Measurements from ENCODE around the gene RTP2. TPM values are rescaled to one million over a fixed set of nuclear protein-coding genes. Genes with fewer than 3 reads are reported as not detected.

RTP2 gene
- total and polyA plus RNA-seq, 9 of the 15 experiments (the other 6 are each of a cell fraction or from before 2014, with no cell fraction given): not detected

GRCh38 chr3:187669675-187670504 lies 32.5 kb downstream of the RTP2 start, which contains the start of gene SST:
Gene SST (minus strand): TSS chr3:187670394. CDS start chr3:187670291, 103 bp downstream.
- no peaks in the 10 kb centered on the region for H3K9me3 ChIP-seq (replicated peaks; ENCODE audit: control insufficient read depth, insufficient read depth, low read depth, low read length)
- intact Hi-C loops (cut with micrococcal nuclease): no loop called here
- H3K79me2 ChIP-seq (ENCODE audit: control insufficient read depth, insufficient read depth, low read length): no peaks in the 10 kb centered on the region
- no peaks in the 10 kb centered on the region for H3K36me3 ChIP-seq (ENCODE audit: control insufficient read depth, insufficient read depth, low read length)
- no peak within 1 kb of the TSS for H2AFZ ChIP-seq (ENCODE audit: low read depth, low read length)
- BruUV-seq (replicated peaks): no TSS peak
- no peak within 1 kb of the TSS for H3K9ac ChIP-seq (ENCODE audit: insufficient read depth in 1 of 2, low read depth in 2 of 2, low read length in 2 of 2)
- no peak within 1 kb of the TSS for H3K4me2 ChIP-seq (ENCODE audit: insufficient read depth, low read length)
- CTCF ChIA-PET (ENCODE audit: low intra/inter-chr PET ratio): no interaction called here
- POLR2A ChIA-PET: interaction anchor here (0.6 to 1.5 kb wide), 2 partner anchors 13 to 43 kb away, joined by 3 read pairs; no protein-coding TSS in a partner anchor
- ATAC-seq (peak; percentile 85), DNase-seq (ENCODE audit: extremely low read depth in 1 of 4, low spot score in 3 of 4) (peak in 2 of 4 experiments; percentile 28 to 37), FAIRE-seq (no peak)
- peaks cover 0 to 13% of the 10 kb centered on the region in 2 experiments; a peak in 2 of 5 replicates for H3K27me3 ChIP-seq (ENCODE audit: control insufficient read depth in 2 of 2, insufficient read depth in 2 of 2, low read length in 2 of 2)
- no peak within 1 kb of the TSS for H3K27ac ChIP-seq (ENCODE audit: extremely low read depth, low read depth, low read length)
- 2% methylated on average over 36 of the region's 46 CpGs for WGBS (ENCODE audit: insufficient coverage, low coverage, missing lambda C conversion rate)
- no peak within 1 kb of the TSS for H3K4me3 ChIP-seq
- H3K9me1 ChIP-seq (ENCODE audit: control insufficient read depth, insufficient read depth, low read length): no peaks in the 10 kb centered on the region
- H4K20me1 ChIP-seq (replicated peaks; ENCODE audit: control insufficient read depth, insufficient read depth, low read length): no peaks in the 10 kb centered on the region
- H3K4me1 ChIP-seq (replicated peaks in 1 of 2; ENCODE audit: control insufficient read depth in 2 of 2, insufficient read depth in 2 of 2, low read length in 2 of 2): 0 out of 5 replicates have a peak, but pooled peaks cover 0 to 3% of the 10 kb centered on the region in 2 experiments
- in situ Hi-C loops (cut with MboI): no loop called here
- TF ChIP-seq, protein P1, sequence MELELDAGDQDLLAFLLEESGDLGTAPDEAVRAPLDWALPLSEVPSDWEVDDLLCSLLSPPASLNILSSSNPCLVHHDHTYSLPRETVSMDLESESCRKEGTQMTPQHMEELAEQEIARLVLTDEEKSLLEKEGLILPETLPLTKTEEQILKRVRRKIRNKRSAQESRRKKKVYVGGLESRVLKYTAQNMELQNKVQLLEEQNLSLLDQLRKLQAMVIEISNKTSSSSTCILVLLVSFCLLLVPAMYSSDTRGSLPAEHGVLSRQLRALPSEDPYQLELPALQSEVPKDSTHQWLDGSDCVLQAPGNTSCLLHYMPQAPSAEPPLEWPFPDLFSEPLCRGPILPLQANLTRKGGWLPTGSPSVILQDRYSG (tag; conservative IDR thresholded peaks at IDR 0.05; ENCODE audit: low read depth): 0 out of 2 replicates have a peak, but pooled peaks have one; percentile 46
- TF ChIP-seq DACH1 (IDR thresholded peaks at IDR 0.05; ENCODE audit: partially characterized antibody) (no peak), PBX2 (CRISPR knock-in tag; IDR thresholded peaks at IDR 0.05; ENCODE audit: low read depth) (0 out of 2 replicates have a peak, but pooled peaks have one; percentile 6), PBX2 (tag; conservative IDR thresholded peaks at IDR 0.05; ENCODE audit: low read depth) (no peak), VEZF1 (CRISPR knock-in tag; IDR thresholded peaks at IDR 0.05) (peak; percentile 24; the same call in 1 of the 2 replicates), NCOA6 (IDR thresholded peaks at IDR 0.05) (peak; percentile 90), EP400 (IDR thresholded peaks at IDR 0.05) (no peak), BACH1 (tag; IDR thresholded peaks at IDR 0.05) (peak; percentile 27; the same call in 1 of the 2 replicates), RCOR1 (IDR thresholded peaks at IDR 0.05; ENCODE audit: borderline replicate concordance in 1 of 2, low read depth in 2 of 2, low read length in 2 of 2) (peak in 1 of 2 experiments; percentile 81; a peak in 2 of 4 replicates), NCOA1 (IDR thresholded peaks at IDR 0.05; ENCODE audit: low read depth) (peak; percentile 94), SRF (CRISPR knock-in tag; IDR thresholded peaks at IDR 0.05) (peak in 1 of 2 experiments; percentile 87; a peak in 2 of 4 replicates), DMBX1 (CRISPR knock-in tag; IDR thresholded peaks at IDR 0.05; ENCODE audit: borderline replicate concordance) (peak; percentile 65; the same call in 1 of the 2 replicates)
- TF ChIP-seq, protein P2, sequence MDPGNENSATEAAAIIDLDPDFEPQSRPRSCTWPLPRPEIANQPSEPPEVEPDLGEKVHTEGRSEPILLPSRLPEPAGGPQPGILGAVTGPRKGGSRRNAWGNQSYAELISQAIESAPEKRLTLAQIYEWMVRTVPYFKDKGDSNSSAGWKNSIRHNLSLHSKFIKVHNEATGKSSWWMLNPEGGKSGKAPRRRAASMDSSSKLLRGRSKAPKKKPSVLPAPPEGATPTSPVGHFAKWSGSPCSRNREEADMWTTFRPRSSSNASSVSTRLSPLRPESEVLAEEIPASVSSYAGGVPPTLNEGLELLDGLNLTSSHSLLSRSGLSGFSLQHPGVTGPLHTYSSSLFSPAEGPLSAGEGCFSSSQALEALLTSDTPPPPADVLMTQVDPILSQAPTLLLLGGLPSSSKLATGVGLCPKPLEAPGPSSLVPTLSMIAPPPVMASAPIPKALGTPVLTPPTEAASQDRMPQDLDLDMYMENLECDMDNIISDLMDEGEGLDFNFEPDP (CRISPR knock-in tag; IDR thresholded peaks at IDR 0.05): no peak

Measured in K562 (cell line).